HUES48 (cell line): ENCODE results near the gene LILRB3.
A peak's percentile ranks its signal among the peaks of the same experiment; 100 is the strongest.
"Not testable (repeated sequence)": the region's sequence is repeated elsewhere in the genome, so short reads cannot be mapped to it uniquely, and the experiment has no call there.

ENCODE experiments used
- H3K27ac ChIP-seq: one replicate; pipeline ENCODE4 v1.7.0; 2013; ENCODE audit warnings: low read depth, low read length, inconsistent platforms
- H3K27me3 ChIP-seq: 2 replicates; pipeline ENCODE4 v1.6.1; 2013; ENCODE audit warnings: mild to moderate bottlenecking, low read length; ENCODE audit not compliant: control insufficient read depth, insufficient read depth
- H3K36me3 ChIP-seq: 2 replicates; pipeline ENCODE4 v1.6.1; 2013; ENCODE audit warnings: low read length; ENCODE audit not compliant: control insufficient read depth, insufficient read depth
- H3K4me1 ChIP-seq: 2 replicates; pipeline ENCODE4 v1.6.1; 2013; ENCODE audit warnings: mild to moderate bottlenecking, low read length; ENCODE audit not compliant: control insufficient read depth, insufficient read depth
- H3K4me3 ChIP-seq: 2 replicates; pipeline ENCODE4 v1.5.1; 2013; ENCODE audit warnings: mild to moderate bottlenecking, low read depth, low read length
- H3K9ac ChIP-seq: 2 replicates; pipeline ENCODE4 v1.6.1; 2013; ENCODE audit warnings: mild to moderate bottlenecking, low read depth, low read length, moderate library complexity
- H3K9me3 ChIP-seq: 2 replicates; pipeline ENCODE4 v1.6.1; 2013; ENCODE audit warnings: low read length; ENCODE audit not compliant: control insufficient read depth, insufficient read depth

The LILRB3 gene

DNA sequence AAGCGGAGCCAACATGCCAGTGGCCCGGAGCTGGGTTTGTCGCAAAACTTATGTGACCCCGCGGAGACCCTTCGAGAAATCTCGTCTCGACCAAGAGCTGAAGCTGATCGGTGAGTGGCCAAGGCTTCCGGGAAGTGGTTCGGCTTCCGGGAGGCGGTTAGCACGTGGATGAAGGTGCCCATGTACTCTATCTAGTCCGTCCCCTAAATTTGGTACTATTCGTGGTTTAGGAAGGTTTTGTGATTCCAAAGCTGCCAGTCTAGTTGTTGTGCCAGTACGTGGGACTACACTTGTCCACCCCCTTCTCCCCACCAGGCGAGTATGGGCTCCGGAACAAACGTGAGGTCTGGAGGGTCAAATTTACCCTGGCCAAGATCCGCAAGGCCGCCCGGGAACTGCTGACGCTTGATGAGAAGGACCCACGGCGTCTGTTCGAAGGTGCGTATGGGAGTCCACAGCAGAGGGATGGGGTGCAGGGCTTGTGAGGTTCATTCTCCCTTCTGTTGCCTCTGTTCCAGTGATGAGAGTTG lies 21.6 kb downstream of the LILRB3 start:
- peak overlapping the region; percentile 99 for H3K9ac ChIP-seq
- peak overlapping the region; percentile 95 for H3K27ac ChIP-seq
- H3K9me3 ChIP-seq = no peaks in the 10 kb centered on the region
- peak overlapping the region; percentile 89 for H3K4me3 ChIP-seq
- peaks cover 28% of the 10 kb centered on the region for H3K4me1 ChIP-seq
- no peaks in the 10 kb centered on the region for H3K27me3 ChIP-seq
- H3K36me3 ChIP-seq = peaks cover 64% of the 10 kb centered on the region

DNA sequence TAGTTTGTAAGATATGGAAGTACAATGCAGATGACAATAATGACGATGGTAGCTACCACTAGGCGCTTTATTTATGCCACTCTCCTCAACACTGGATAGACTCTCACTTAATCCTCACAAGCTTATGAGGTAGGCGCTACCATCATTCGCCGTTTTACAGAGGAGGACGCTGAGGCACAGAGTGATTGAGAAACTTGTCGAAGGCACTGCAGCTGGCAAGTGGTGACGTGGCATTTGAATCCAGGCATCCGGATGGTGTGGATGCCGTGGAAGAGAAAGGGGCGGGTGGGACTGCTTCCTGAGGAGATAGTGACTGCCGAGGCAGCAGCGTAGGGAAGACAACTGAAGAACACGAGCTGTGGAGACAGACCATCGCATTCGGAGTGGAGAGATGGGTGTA lies 23.4 kb downstream of the LILRB3 start:
- H3K36me3 ChIP-seq = peaks cover 55% of the 10 kb centered on the region
- no peak overlapping the region for H3K9ac ChIP-seq
- no peaks in the 10 kb centered on the region for H3K9me3 ChIP-seq
- no peak overlapping the region for H3K27ac ChIP-seq
- H3K27me3 ChIP-seq = no peaks in the 10 kb centered on the region
- peaks cover 18% of the 10 kb centered on the region for H3K4me1 ChIP-seq
- H3K4me3 ChIP-seq = no peak overlapping the region

- Histone ChIP-seq H3K9ac (no peak overlapping the region), H3K4me1 (peaks cover 6% of the 10 kb centered on the region), H3K36me3 (peaks cover 52% of the 10 kb centered on the region), H3K27ac (no peak overlapping the region), H3K9me3 (no peaks in the 10 kb centered on the region), H3K27me3 (no peaks in the 10 kb centered on the region), H3K4me3 (no peak overlapping the region)
These were observed 25.7 kb downstream of the LILRB3 start for GRCh38 chr19:54197121-54197520.

- no peak overlapping the region for H3K4me3 ChIP-seq
- H3K36me3 ChIP-seq = peaks cover 47% of the 10 kb centered on the region
- no peaks in the 10 kb centered on the region for H3K9me3 ChIP-seq
- peaks cover 10% of the 10 kb centered on the region for H3K4me1 ChIP-seq
- H3K9ac ChIP-seq = no peak overlapping the region
- no peaks in the 10 kb centered on the region for H3K27me3 ChIP-seq
- H3K27ac ChIP-seq = no peak overlapping the region
These were observed 26.3 kb downstream of the LILRB3 start for GRCh38 chr19:54196536-54196935.

GRCh38 chr19:54194463-54194862 lies 28.3 kb downstream of the LILRB3 start:
- H3K9me3 ChIP-seq, H3K4me1 ChIP-seq, H3K27me3 ChIP-seq, H3K27ac ChIP-seq, H3K4me3 ChIP-seq, H3K9ac ChIP-seq: not testable (repeated sequence)
- peaks cover 40% of the 10 kb centered on the region for H3K36me3 ChIP-seq

GRCh38 chr19:54193011-54193410 lies 29.8 kb downstream of the LILRB3 start:
- no peak overlapping the region for H3K27ac ChIP-seq

GRCh38 chr19:54191811-54192453 lies 30.9 kb downstream of the LILRB3 start:
- H3K27ac ChIP-seq = peak overlapping the region; percentile 99
- peaks cover 41% of the 10 kb centered on the region for H3K36me3 ChIP-seq
- no peaks in the 10 kb centered on the region for H3K27me3 ChIP-seq
- peaks cover 15% of the 10 kb centered on the region for H3K4me1 ChIP-seq
- H3K9me3 ChIP-seq = no peaks in the 10 kb centered on the region
- peak overlapping the region; percentile 100 for H3K4me3 ChIP-seq
- H3K9ac ChIP-seq = peak overlapping the region; percentile 65; the same call in 1 of the 2 replicates

More at GRCh38 chr19:54193011-54193410, 29.8 kb downstream of the LILRB3 start:
- no peak overlapping the region for H3K4me3 ChIP-seq
- no peaks in the 10 kb centered on the region for H3K27me3 ChIP-seq
- H3K4me1 ChIP-seq = peaks cover 14% of the 10 kb centered on the region
- H3K9me3 ChIP-seq = no peaks in the 10 kb centered on the region
- H3K36me3 ChIP-seq = peaks cover 40% of the 10 kb centered on the region
- H3K9ac ChIP-seq = no peak overlapping the region

DNA sequence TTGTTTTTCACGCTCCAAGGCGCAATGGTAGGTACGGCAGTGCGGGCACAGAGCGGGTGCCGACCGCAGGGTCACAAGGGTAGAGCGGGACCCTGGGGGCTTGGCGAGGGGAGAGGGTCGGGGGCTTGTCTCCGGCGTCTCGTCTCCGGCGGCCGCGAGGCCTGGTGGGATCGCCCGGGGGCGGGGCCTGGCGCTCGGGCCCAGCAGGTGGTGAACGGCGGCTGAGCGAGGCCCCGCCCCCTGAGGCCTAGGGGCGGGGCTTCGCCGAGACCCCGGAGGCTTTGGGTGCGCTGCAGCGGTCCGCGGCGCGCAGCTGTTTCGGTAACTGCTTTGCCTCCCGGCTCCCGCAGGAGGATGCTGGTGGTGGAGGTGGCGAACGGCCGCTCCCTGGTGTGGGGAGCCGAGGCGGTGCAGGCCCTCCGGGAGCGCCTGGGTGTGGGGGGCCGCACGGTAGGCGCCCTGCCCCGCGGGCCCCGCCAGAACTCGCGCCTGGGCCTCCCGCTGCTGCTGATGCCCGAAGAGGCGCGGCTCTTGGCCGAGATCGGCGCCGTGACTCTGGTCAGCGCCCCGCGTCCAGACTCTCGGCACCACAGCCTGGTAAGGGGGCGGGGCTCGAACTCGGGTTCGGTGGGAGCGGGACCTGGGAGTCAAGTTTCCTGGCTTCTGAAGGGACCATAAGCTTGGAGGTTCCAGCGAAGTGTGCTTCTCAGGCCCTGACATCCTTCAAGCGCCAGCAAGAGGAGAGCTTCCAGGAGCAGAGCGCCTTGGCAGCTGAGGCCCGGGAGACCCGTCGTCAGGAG lies 31.6 kb downstream of the LILRB3 start, which contains the start of gene TSEN34:
Gene TSEN34, plus strand, starts transcription at position 298 of the 800 bp plus-strand sequence. Its CDS starts 57 bp downstream, at position 355.
- Histone ChIP-seq H3K36me3 (peaks cover 43% of the 10 kb centered on the region), H3K4me1 (peaks cover 15% of the 10 kb centered on the region), H3K27me3 (no peaks in the 10 kb centered on the region), H3K4me3 (peak within 1 kb of the TSS; percentile 100), H3K9ac (peak within 1 kb of the TSS; percentile 98), H3K27ac (peak within 1 kb of the TSS; percentile 99), H3K9me3 (no peaks in the 10 kb centered on the region)

- H3K9ac ChIP-seq = peak overlapping the region; percentile 98
- H3K9me3 ChIP-seq = no peaks in the 10 kb centered on the region
- H3K4me1 ChIP-seq = peaks cover 15% of the 10 kb centered on the region
- H3K27me3 ChIP-seq = no peaks in the 10 kb centered on the region
- peak overlapping the region; percentile 100 for H3K4me3 ChIP-seq
- H3K36me3 ChIP-seq = peaks cover 43% of the 10 kb centered on the region
- peak overlapping the region; percentile 99 for H3K27ac ChIP-seq
These were observed 32.2 kb downstream of the LILRB3 start for GRCh38 chr19:54190503-54191010.

DNA sequence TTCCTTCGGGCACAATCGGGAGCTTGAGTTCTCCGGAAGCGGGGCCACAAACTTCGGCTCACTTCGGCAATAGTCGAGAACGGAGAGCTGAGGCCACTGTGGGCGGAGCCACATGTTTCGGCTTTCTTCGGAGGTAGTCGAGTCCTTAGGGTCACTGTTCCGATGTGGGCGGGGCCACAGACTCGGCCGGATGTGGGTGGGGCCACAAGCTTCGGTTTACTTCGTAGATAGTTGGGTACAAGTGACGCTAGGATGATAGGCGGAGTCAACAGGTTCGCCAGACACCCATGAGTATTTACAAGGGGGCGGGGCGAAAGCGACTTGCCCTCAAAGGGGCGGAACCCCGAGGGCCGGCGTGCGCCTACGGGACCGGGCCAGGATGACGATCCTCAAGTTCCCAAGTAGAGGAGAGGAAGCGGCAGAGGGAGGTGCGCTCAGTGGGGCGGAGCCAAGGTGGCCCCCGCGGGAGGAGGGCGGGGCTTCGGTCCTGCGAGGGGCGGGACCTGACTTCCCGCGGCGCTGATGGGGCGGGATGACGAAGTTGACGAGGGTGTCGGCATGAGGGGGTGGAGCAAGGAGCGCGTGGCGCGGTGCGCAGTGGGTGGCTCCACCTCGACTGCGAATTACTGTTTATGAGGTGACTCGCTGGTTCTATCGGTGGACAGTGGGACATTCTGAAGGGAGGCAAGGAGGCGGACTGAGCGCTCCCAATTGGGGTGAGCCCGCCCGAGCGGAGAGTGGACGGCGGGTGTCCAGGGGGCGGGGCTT lies 32.9 kb downstream of the LILRB3 start:
- no peaks in the 10 kb centered on the region for H3K9me3 ChIP-seq
- H3K4me3 ChIP-seq = peak overlapping the region; percentile 100
- H3K4me1 ChIP-seq = peaks cover 15% of the 10 kb centered on the region
- no peaks in the 10 kb centered on the region for H3K27me3 ChIP-seq
- peak overlapping the region; percentile 98 for H3K9ac ChIP-seq
- peaks cover 42% of the 10 kb centered on the region for H3K36me3 ChIP-seq
- H3K27ac ChIP-seq = peak overlapping the region; percentile 99
